Caki2 (cell line): ENCODE measurements around the gene OPHN1. TPM values are rescaled to one million over a fixed set of nuclear protein-coding genes. Genes with fewer than 3 reads are reported as not detected.
"Not testable (repeated sequence)": the region's sequence is repeated elsewhere in the genome, so short reads cannot be mapped to it uniquely, and the experiment has no call there.

Experiments
- DNase-seq: peaks from one replicate; pipeline ENCODE4 v3.0.0-alpha.2; 2015; ENCODE audit warnings: low read depth
- in situ Hi-C: cut with HindIII; loops from 2 replicates; pipeline ENCODE4 v1.10.0; 2016; ENCODE audit warnings: low sequenced_read_pairs, low pct_unique_long_range_greater_than_20kb, mixed read lengths
- total RNA-seq: library from RNA; depleted of rRNA; stranded (reverse); fragments of >200 nt; shearing (Covaris generic); gene quantifications from 2 replicates; pipeline ENCODE4 v1.2.3, GENCODE V29; 2014; ENCODE audit warnings: low replicate concordance

The OPHN1 gene
- total RNA-seq, 1 experiment from 2014 or later: 2.2 TPM

DNA sequence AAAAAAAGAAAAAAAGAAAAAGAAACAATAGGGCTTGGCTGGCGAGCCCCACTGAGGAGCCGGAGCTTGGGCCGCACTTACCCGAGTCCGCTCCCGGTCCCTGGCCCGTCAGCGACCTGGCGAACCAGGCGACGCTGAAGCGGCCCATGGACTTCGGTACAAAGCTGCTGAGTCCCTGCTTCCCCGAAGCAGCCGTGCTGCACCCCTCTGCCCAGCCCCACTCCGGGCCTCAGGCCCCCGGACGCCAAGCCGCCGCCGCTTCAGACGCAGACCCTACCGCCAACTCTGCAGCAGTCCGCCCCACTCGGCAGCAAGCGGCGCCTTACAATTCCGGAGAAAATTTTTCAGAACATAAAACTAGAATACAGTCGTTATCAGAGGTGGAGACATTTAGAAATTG, 300.5 kb downstream of the OPHN1 start:
- DNase-seq: no peak
- in situ Hi-C loops: no loop called here

DNA sequence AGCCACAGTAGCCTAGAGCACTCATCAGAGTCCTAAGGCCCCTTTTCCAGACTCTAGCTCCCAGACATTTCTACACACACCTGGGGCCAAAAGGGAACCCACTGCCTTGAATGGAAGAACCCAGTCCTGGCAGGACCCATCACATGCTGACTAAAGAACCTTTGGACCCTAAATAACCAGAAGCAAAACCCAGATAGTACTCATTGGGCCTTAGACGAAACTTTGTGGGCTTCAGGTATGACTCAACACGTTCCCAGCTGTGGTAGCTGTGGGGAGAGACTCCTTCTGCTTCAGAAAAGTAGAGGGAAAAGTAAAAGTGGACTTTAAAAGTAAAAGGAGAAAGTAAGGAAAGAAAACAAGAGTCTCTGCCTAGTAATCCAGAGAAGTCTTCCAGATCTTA, 311.5 kb downstream of the OPHN1 start:
- in situ Hi-C loops: no loop called here
- no peak for DNase-seq

DNA sequence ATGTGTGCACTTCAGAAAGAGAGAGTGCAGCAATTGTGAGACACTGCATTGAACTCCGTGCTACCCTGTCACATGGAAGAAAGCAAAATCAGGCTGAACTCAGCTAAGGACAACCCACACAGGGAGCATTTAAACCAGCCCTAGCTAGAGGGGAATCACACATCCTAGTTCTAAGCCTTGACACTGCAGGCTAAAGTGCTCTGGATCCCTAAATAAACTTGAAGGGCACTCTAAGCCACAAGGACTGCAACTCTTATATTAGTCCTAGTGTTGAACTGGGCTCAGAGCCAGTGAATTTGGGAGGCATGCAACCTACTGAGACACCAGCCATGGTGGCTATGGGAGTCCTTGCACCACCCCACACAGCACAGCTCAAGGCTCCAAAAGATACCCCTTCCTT, 311.9 kb downstream of the OPHN1 start:
- in situ Hi-C loops: no loop called here

GRCh38 chrX:68115371-68115770, 317.9 kb downstream of the OPHN1 start:
- in situ Hi-C loops: no loop called here
- DNase-seq: no peak

More for the DNA sequence above, 311.9 kb downstream of the OPHN1 start:
- DNase-seq: no peak

GRCh38 chrX:68114573-68115129, 318.6 kb downstream of the OPHN1 start:
- in situ Hi-C loops: no loop called here
- peak; percentile 45 for DNase-seq

DNA sequence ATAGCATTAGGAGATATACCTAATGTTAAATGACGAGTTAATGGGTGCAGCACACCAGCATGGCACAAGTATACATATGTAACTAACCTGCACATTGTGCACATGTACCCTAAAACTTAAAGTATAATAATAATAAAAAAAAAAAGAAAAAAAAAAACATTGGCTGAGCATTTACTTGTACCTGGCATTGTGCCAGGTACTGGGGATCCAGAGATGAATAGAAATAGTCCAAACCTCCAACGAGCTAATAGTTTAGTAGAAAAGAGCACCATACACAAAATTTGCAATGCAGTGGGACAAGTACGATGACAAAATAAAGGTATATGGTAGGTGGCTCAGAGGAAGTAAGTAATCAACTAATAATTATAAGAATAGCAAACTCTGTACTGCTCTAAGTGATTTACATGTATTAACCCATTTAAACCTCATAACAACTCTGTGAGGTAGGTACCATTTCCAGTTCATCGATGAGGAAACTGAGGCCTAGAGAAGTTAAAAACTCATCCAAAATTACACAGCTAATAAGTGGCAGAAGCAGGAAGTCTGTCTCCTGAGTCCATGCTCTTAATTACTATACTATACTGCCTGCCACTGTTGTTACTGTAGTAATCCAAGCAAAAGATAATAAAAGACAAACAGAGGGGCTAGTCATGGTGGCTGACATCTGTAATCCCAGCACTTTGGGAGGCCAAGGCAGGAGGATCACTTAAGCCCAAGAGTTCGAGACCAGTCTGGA, 319.3 kb downstream of the OPHN1 start:
- DNase-seq: no peak
- in situ Hi-C loops: no loop called here

- in situ Hi-C loops: no loop called here
Observed at GRCh38 chrX:68112321-68112720, 321.0 kb downstream of the OPHN1 start.

DNA sequence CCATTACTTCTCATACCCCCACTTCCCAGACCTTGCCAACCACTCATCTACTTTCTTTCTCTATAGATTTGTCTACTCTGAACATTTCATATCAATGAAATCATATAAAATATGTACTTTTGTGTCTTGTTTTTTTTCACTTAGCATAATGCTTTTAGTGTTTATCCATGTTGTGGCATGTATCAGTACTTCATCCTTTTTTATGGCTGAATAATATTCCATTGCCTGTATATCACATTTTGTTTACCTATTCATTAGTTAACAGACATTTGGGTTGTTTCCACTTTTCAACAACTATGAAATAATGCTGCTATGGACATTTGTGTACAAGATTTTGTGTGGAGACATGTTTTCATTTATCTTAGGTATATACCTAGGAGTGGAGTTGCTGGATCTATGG, 324.1 kb downstream of the OPHN1 start:
- in situ Hi-C loops: no loop called here

More at GRCh38 chrX:68112321-68112720, 321.0 kb downstream of the OPHN1 start:
- no peak for DNase-seq

GRCh38 chrX:68098431-68098830, 334.9 kb downstream of the OPHN1 start:
- in situ Hi-C loops: no loop called here

More for the DNA sequence above, 324.1 kb downstream of the OPHN1 start:
- DNase-seq: no peak

GRCh38 chrX:68090266-68090665, 343.0 kb downstream of the OPHN1 start:
- no peak for DNase-seq
- in situ Hi-C loops: no loop called here

More at GRCh38 chrX:68098431-68098830, 334.9 kb downstream of the OPHN1 start:
- no peak for DNase-seq

- in situ Hi-C loops: no loop called here
- DNase-seq: no peak
Observed at GRCh38 chrX:68087526-68087925, 345.8 kb downstream of the OPHN1 start.

DNA sequence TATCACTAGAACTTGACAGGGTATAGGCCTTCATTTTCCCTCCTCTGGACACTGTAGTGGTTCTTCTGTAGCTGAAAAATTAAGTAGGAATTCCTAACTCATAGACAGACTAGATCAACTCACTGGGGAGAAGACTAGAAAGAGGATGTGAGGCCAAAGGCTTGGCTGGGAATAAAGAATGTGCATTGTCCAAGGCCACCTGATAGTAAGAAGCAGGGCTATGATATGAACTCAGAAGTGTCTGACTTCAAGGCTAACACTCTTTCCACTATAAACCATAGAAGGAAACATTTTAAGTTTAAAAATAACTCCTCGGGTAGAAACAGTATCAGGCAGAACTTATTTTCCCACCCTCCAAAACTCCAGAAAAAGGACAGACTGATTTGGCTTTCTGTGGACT, 346.6 kb downstream of the OPHN1 start:
- in situ Hi-C loops: no loop called here
- no peak for DNase-seq

DNA sequence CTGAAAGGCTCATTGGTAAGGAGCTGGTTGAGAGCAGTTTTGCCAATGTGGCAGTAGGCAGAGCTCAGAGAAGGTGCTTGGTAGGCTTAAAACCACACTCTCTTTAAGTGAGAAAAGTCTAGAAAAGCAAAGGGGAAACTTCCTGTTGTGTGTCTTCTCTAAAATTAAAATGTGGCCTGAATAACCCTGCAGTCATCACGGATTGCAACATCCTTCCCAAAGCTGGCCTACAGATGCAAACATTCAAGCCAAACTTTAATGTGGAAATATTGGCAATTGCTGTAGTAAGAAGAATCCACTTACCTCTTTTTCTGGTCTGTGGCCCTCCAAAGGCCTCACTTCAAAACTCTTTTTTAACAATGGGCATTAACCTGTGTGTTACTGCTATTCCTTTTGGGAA, 348.5 kb downstream of the OPHN1 start:
- in situ Hi-C loops: no loop called here
- no peak for DNase-seq

- DNase-seq: no peak
Observed at GRCh38 chrX:68083510-68083909, 349.8 kb downstream of the OPHN1 start.

DNA sequence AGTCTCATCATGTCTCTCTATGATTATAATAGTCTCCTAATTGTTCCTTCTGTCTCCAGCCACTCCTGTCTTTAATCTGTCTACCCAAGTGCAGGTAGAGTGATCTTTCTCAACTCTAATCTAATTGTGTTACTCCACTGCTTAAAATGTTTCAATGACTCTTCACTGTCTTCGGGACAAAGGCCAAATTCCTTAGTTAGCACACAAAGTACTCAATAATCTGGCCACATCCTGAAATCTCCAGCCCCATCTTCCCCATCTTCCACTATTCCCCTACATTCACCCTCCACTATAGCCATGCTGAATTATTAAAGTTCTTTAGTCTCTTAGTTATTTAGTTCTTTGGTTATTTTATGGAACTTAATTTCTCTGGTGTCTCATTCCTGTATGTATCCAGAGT, 353.3 kb downstream of the OPHN1 start:
- in situ Hi-C loops: no loop called here
- DNase-seq: no peak

More at GRCh38 chrX:68083510-68083909, 349.8 kb downstream of the OPHN1 start:
- in situ Hi-C loops: no loop called here

- in situ Hi-C loops: not testable (repeated sequence)
Observed at GRCh38 chrX:68078801-68079200, 354.5 kb downstream of the OPHN1 start.

GRCh38 chrX:68077378-68077777, 355.9 kb downstream of the OPHN1 start:
- in situ Hi-C loops: no loop called here
- no peak for DNase-seq

More at GRCh38 chrX:68078801-68079200, 354.5 kb downstream of the OPHN1 start:
- not testable (repeated sequence) for DNase-seq

GRCh38 chrX:68072041-68072440, 361.3 kb downstream of the OPHN1 start:
- DNase-seq: no peak
- in situ Hi-C loops: no loop called here

GRCh38 chrX:68070119-68070518, 363.2 kb downstream of the OPHN1 start:
- in situ Hi-C loops, DNase-seq: not testable (repeated sequence)

GRCh38 chrX:68061206-68061535, 372.1 kb downstream of the OPHN1 start:
- DNase-seq: no peak
- in situ Hi-C loops: no loop called here
